Measurements from ENCODE around the gene MAGEA12. TPM values are rescaled to one million over a fixed set of nuclear protein-coding genes. Genes with fewer than 3 reads are reported as not detected.

MAGEA12 gene
- total RNA-seq, 4 donors from 2014 or later = not detected

Other genes with a start within 250 kb of the MAGEA12 start
- not detected for gene GABRQ, start 95.9 kb upstream of the MAGEA12 start, total RNA-seq
- gene MAGEA3, start 35.0 kb upstream of the MAGEA12 start, total RNA-seq = not detected
- gene CSAG2, start 24.5 kb upstream of the MAGEA12 start, total RNA-seq = not detected
- not detected for gene MAGEA2B, start 19.1 kb upstream of the MAGEA12 start, total RNA-seq
- not detected for gene CSAG1, start within 50 bp of the MAGEA12 start, total RNA-seq
- gene MAGEA2, start 20.1 kb downstream of the MAGEA12 start, total RNA-seq = not detected
- not detected for gene CSAG3, start 25.5 kb downstream of the MAGEA12 start, total RNA-seq
- gene MAGEA6, start 35.9 kb downstream of the MAGEA12 start, total RNA-seq = not detected
- 10 to 100 TPM in 2 of 4 donors, 1 to 10 TPM in 2; 3.4 to 14.6 (median 10.4) TPM for gene CETN2, start 97.0 kb downstream of the MAGEA12 start, total RNA-seq
- 10 to 100 TPM in 2 of 4 donors, 1 to 10 TPM in 2; 1.4 to 21.0 (median 13.5) TPM for gene NSDHL, start 97.3 kb downstream of the MAGEA12 start, total RNA-seq
- gene ZNF185, start 164.3 kb downstream of the MAGEA12 start, total RNA-seq = 1 to 10 TPM in 2 of 4 donors, under 1 TPM in 1, not detected in 1; 0.40 to 4.1 (median 3.2) TPM